Mesendoderm (in vitro differentiated cells): ENCODE measurements around the gene SMYD3.
"Not testable (repeated sequence)": the region's sequence is repeated elsewhere in the genome, so short reads cannot be mapped to it uniquely, and the experiment has no call there.

Source experiments
- DNase-seq: peaks from one replicate; pipeline ENCODE4 v3.0.0; 2013
- H2AK5ac ChIP-seq: 2 replicates; pipeline ENCODE4 v1.6.1; 2013; ENCODE audit warnings: low read length, inconsistent platforms
- H2BK120ac ChIP-seq: 2 replicates; pipeline ENCODE4 v1.6.1; 2013; ENCODE audit warnings: low read depth, mild to moderate bottlenecking, low read length, moderate library complexity, mixed read lengths
- H2BK15ac ChIP-seq: replicated peaks from 2 replicates; pipeline ENCODE4 v1.6.1; 2013; ENCODE audit warnings: low read depth, mild to moderate bottlenecking, moderate library complexity
- H2BK5ac ChIP-seq: 2 replicates; pipeline ENCODE4 v1.6.1; 2013; ENCODE audit warnings: low read length, inconsistent platforms
- H3K18ac ChIP-seq: 2 replicates; pipeline ENCODE4 v1.6.1; 2013; ENCODE audit warnings: mild to moderate bottlenecking, low read length, mixed read lengths
- H3K23ac ChIP-seq: one replicate; pipeline ENCODE4 v1.6.1; 2013; ENCODE audit warnings: low read length
- H3K27ac ChIP-seq: 2 replicates; pipeline ENCODE4 v1.5.1; 2013; ENCODE audit warnings: low read depth, mild to moderate bottlenecking, inconsistent platforms, low read length, moderate library complexity
- H3K27me3 ChIP-seq: 2 replicates; pipeline ENCODE4 v1.6.1; 2013; ENCODE audit warnings: low read length, control low read depth, mild to moderate bottlenecking, inconsistent platforms; ENCODE audit not compliant: insufficient read depth, poor library complexity
- H3K36me3 ChIP-seq: 2 replicates; pipeline ENCODE4 v1.6.1; 2013; ENCODE audit warnings: low read length, inconsistent platforms; ENCODE audit not compliant: control insufficient read depth, insufficient read depth
- H3K4ac ChIP-seq: one replicate; pipeline ENCODE4 v1.6.1; 2013; ENCODE audit warnings: low read depth, mild to moderate bottlenecking, low read length, moderate library complexity
- H3K4me1 ChIP-seq: 2 replicates; pipeline ENCODE4 v1.6.1; 2013; ENCODE audit warnings: low read depth, low read length, inconsistent platforms; ENCODE audit not compliant: control insufficient read depth
- H3K4me2 ChIP-seq: 2 replicates; pipeline ENCODE4 v1.6.1; 2013; ENCODE audit warnings: low read length
- H3K4me3 ChIP-seq: 2 replicates; pipeline ENCODE4 v1.5.1; 2013; ENCODE audit warnings: mild to moderate bottlenecking, low read length
- H3K56ac ChIP-seq: one replicate; pipeline ENCODE4 v1.6.1; 2013; ENCODE audit warnings: low read length
- H3K79me1 ChIP-seq: 2 replicates; pipeline ENCODE4 v1.6.1; 2013; ENCODE audit warnings: low read length, inconsistent platforms
- H3K79me2 ChIP-seq: 2 replicates; pipeline ENCODE4 v1.6.1; 2013; ENCODE audit warnings: mild to moderate bottlenecking, low read length; ENCODE audit not compliant: control insufficient read depth, insufficient read depth
- H3K9ac ChIP-seq: 2 replicates; pipeline ENCODE4 v1.6.1; 2013; ENCODE audit warnings: low read length, inconsistent platforms
- H4K5ac ChIP-seq: one replicate; pipeline ENCODE4 v1.6.1; 2013; ENCODE audit warnings: low read length
- H4K8ac ChIP-seq: one replicate; pipeline ENCODE4 v1.6.1; 2013; ENCODE audit warnings: low read depth, mild to moderate bottlenecking, control low read depth, low read length, moderate library complexity
- WGBS: extraction: QIAGEN DNeasy Blood & Tissue Kit; methylation state at CpG from one replicate; pipeline ENCODE4 v1.1.7; 2013; ENCODE audit warnings: low lambda C conversion rate, missing lambda C conversion rate; ENCODE audit not compliant: insufficient coverage; ENCODE audit errors: extremely low coverage; 5-methylcytosine and 5-hydroxymethylcytosine counted together

Gene SMYD3

DNA sequence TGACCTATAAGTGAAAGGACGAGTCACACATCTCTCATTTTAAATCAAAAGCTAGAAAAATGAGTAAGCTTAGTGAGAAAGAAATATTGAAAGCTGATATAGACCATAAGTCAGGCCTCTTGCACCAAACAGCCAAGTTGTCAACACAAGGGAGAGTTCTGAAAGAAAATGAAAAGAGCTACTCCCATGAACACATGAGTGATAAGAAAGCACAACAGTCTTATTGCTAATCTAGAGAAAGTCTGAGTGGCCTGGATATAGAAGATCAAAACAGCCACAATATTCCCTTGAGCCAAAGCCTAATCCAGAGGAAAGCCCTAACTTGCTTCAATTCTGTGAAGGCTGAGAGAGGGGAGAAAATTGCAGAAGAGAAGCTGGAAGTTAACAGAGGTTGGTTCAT, 175.0 kb downstream of the SMYD3 start:
- Histone ChIP-seq H3K4me2 (no peak overlapping the region), H2BK15ac (no peak overlapping the region), H2BK120ac (no peak overlapping the region), H2AK5ac (no peak overlapping the region), H3K4me3 (no peak overlapping the region), H3K27ac (no peak overlapping the region), H3K79me2 (no peaks in the 10 kb centered on the region), H3K79me1 (no peaks in the 10 kb centered on the region), H3K27me3 (no peaks in the 10 kb centered on the region), H3K4ac (no peak overlapping the region), H3K4me1 (no peaks in the 10 kb centered on the region), H3K18ac (no peak overlapping the region), H2BK5ac (no peak overlapping the region), H4K8ac (no peak overlapping the region), H3K56ac (no peak overlapping the region), H4K5ac (no peak overlapping the region), H3K23ac (no peak overlapping the region), H3K9ac (no peak overlapping the region), H3K36me3 (no peaks in the 10 kb centered on the region)
- no peak for DNase-seq
- no CpG with 5 or more reads among the region's 1 CpG for WGBS

GRCh38 chr1:246329900-246330299, 177.2 kb downstream of the SMYD3 start:
- Histone ChIP-seq H4K5ac (no peak overlapping the region), H3K36me3 (no peaks in the 10 kb centered on the region), H2BK5ac (no peak overlapping the region), H2BK15ac (no peak overlapping the region), H3K79me1 (no peaks in the 10 kb centered on the region), H3K56ac (no peak overlapping the region), H3K4me2 (no peak overlapping the region), H2AK5ac (no peak overlapping the region), H4K8ac (no peak overlapping the region), H3K4me3 (no peak overlapping the region), H3K9ac (no peak overlapping the region), H3K79me2 (no peaks in the 10 kb centered on the region), H3K4ac (no peak overlapping the region), H2BK120ac (no peak overlapping the region), H3K18ac (no peak overlapping the region), H3K4me1 (no peaks in the 10 kb centered on the region), H3K23ac (no peak overlapping the region), H3K27me3 (no peaks in the 10 kb centered on the region), H3K27ac (no peak overlapping the region)
- WGBS, result no CpG with 5 or more reads among the region's 4 CpGs
- DNase-seq, result no peak

DNA sequence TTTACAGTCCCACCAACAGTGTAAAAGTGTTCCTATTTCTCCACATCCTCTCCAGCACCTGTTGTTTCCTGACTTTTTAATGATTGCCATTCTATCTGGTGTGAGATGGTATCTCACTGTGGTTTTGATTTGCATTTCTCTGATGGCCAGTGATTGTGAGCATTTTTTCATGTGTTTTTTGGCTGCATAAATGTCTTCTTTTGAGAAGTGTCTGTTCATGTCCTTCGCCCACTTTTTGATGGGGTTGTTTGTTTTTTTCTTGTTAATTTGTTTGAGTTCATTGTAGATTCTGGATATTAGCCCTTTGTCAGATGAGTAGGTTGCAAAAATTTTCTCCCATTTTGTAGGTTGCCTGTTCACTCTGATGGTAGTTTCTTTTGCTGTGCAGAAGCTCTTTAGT, 177.8 kb downstream of the SMYD3 start:
- not testable (repeated sequence) for H3K18ac ChIP-seq, DNase-seq, H3K4me2 ChIP-seq, H3K79me2 ChIP-seq, H3K56ac ChIP-seq, H3K23ac ChIP-seq, H3K4me3 ChIP-seq, H3K27ac ChIP-seq, H3K79me1 ChIP-seq, H2BK120ac ChIP-seq, H4K8ac ChIP-seq, H3K4me1 ChIP-seq, H2BK15ac ChIP-seq, H2BK5ac ChIP-seq, H3K27me3 ChIP-seq, H4K5ac ChIP-seq, H3K4ac ChIP-seq, H3K36me3 ChIP-seq, H3K9ac ChIP-seq, H2AK5ac ChIP-seq
- WGBS, result no CpG with 5 or more reads among the region's 1 CpG

GRCh38 chr1:246324711-246325110, 182.4 kb downstream of the SMYD3 start:
- H3K4me3 ChIP-seq, result no peak overlapping the region
- H3K27me3 ChIP-seq, result no peaks in the 10 kb centered on the region
- no peak overlapping the region for H3K27ac ChIP-seq
- no peak overlapping the region for H3K4me2 ChIP-seq
- no peaks in the 10 kb centered on the region for H3K36me3 ChIP-seq
- H4K8ac ChIP-seq, result no peak overlapping the region
- no peak overlapping the region for H2BK15ac ChIP-seq
- H3K79me2 ChIP-seq, result no peaks in the 10 kb centered on the region
- no peak overlapping the region for H3K23ac ChIP-seq
- no CpG with 5 or more reads among the region's 12 CpGs for WGBS
- peaks cover 6% of the 10 kb centered on the region for H3K4me1 ChIP-seq
- H3K79me1 ChIP-seq, result no peaks in the 10 kb centered on the region
- no peak overlapping the region for H3K56ac ChIP-seq
- peak overlapping the region; percentile 25 for H3K9ac ChIP-seq
- H2BK5ac ChIP-seq, result no peak overlapping the region
- H2AK5ac ChIP-seq, result no peak overlapping the region
- peak; percentile 93 for DNase-seq
- H4K5ac ChIP-seq, result no peak overlapping the region
- H2BK120ac ChIP-seq, result no peak overlapping the region
- peak overlapping the region; percentile 48 for H3K4ac ChIP-seq
- H3K18ac ChIP-seq, result no peak overlapping the region

- not testable (repeated sequence) for H2BK15ac ChIP-seq, H2BK120ac ChIP-seq, H3K79me2 ChIP-seq, H4K5ac ChIP-seq, H3K56ac ChIP-seq, H3K4ac ChIP-seq, H3K27ac ChIP-seq, H3K4me2 ChIP-seq, H2BK5ac ChIP-seq, H3K23ac ChIP-seq, H3K27me3 ChIP-seq, H3K79me1 ChIP-seq, H2AK5ac ChIP-seq, H3K9ac ChIP-seq, H3K18ac ChIP-seq, H4K8ac ChIP-seq, H3K4me3 ChIP-seq, H3K36me3 ChIP-seq, H3K4me1 ChIP-seq, DNase-seq
- WGBS, result no CpG with 5 or more reads among the region's 17 CpGs
Measured at GRCh38 chr1:246324033-246324432, 183.0 kb downstream of the SMYD3 start.

DNA sequence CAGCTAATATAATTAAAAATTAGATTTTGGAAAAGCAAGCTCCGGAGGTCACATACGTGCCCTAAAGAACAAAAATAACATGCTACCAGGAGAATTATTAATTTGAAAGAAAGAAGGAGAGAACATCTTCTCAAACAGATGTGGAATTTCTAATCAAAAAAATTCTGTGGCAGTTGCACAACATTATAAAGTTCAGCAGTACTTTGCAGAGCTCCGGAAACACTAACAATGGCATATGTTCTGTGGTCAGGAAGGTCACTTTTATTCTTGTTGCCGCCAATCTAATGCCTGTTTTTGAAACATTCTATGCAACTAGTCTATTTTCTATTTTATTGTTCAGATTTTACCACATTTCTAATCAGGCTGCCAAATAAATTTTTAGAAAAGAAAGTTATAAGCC, 186.8 kb downstream of the SMYD3 start:
- Histone ChIP-seq H3K18ac (no peak overlapping the region), H3K9ac (no peak overlapping the region), H3K56ac (no peak overlapping the region), H2BK120ac (no peak overlapping the region), H2AK5ac (no peak overlapping the region), H3K23ac (no peak overlapping the region), H3K79me2 (no peaks in the 10 kb centered on the region), H4K5ac (no peak overlapping the region), H3K4me2 (no peak overlapping the region), H3K27ac (no peak overlapping the region), H4K8ac (no peak overlapping the region), H3K27me3 (no peaks in the 10 kb centered on the region), H3K4ac (no peak overlapping the region), H2BK15ac (no peak overlapping the region), H3K4me1 (peaks cover 6% of the 10 kb centered on the region), H3K79me1 (no peaks in the 10 kb centered on the region), H3K4me3 (no peak overlapping the region), H2BK5ac (no peak overlapping the region), H3K36me3 (no peaks in the 10 kb centered on the region)
- DNase-seq, result no peak
- WGBS, result no CpG with 5 or more reads among the region's 4 CpGs
